HG03066 (cell line): ENCODE data around the gene RFC4.

ENCODE experiments used
- ATAC-seq: cut with Tn5 transposase; IDR thresholded peaks from one replicate; pipeline ENCODE4 v1.9.1; 2021; ENCODE audit warnings: low read depth; ENCODE audit not compliant: unreplicated experiment

Gene RFC4

DNA sequence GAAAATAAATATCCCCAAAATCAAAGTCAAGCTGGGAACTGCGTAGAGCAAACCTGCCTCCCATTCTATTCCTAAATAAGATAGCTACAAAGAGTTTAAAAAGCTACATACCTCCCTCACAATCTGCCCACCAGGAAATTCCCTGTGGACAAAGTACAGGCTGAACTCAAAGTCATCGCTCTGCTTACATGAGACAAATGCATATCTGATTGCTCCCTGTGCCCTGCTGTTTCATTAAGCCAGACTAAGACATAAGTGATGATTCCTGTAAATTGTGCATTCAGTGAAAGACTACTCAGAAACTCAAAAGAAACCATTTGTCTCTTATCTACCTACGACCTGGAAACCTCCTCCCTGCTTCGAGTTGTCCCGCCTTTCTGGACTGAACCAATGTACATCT, 51.4 kb downstream of the RFC4 start:
- no peak for ATAC-seq

DNA sequence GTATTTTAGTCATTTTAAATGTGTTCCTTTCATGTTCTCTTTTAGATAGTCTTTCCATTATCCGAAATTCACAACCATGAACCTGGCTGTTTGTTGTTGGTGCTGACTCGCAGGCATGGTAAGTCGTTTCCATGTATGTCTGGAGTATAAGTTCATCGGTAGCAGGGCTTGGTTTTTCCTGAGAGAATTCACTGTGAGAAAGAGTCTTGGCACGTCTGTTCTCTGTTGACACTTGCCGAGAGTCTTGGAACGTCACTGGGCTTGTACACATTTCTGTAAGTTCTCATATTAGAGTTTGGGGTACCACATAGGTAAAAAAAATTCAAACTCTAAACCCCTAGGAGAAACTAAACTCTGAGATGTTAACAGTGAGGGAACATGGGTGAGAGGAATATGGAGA, 52.3 kb downstream of the RFC4 start:
- no peak for ATAC-seq

DNA sequence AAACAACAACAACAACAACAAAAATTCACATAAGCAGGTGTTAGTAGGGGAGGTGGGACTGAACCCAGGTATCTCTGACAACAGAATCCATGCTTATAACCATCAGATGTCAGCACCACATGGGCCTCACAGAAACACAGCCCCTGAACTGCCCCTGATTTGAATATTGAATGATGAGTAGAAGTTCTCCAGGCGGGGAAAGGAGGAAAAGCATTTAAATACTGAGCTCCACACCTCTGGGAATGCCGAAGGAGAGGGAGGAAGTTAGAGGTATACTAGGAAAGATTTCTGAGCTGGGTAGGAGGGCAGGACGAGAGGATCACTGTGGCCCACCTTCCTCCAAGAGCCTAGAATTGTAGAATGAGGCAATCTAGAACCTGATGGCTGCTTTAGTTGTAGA, 54.8 kb downstream of the RFC4 start:
- ATAC-seq, result no peak

DNA sequence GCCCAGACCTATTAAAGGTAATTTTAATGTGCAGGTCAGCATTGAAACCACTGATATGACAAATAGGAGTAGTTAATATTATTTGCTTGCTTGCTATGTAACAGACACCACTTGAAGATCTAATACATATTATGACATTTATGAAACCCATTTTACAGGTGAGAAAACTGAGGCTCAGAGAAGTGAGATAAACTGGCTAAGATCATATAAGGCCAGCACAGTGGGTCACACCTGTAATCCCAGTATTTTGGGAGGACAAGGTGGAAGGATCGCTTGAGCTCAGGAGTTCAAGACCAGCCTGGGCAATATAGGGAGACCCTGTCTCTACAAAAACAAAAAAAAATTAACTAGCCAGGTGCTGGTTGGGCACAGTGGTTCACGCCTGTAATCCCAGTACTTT, 56.0 kb downstream of the RFC4 start:
- ATAC-seq, result no peak

DNA sequence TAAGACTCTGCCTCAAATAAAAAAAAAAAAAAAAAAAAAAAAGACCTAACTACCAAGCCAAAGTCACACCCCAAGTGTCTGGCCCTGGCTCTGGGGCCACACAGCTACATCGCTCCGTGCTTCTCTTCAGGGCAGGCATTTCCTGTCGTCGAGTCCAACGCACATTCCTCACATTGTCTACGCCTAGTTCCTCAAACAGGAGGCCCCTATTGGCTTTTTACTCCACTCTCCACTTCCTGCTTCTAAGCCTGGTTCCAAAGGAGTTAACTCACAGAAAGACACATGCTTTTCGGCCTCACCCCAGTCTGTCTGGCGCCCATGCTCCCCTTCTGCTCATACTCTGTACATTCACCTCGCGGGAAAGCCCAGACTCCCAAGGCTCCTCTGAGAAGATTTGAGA, 60.3 kb downstream of the RFC4 start:
- ATAC-seq, result no peak

- ATAC-seq, result no peak
Measured at GRCh38 chr3:186743666-186744065, 62.6 kb downstream of the RFC4 start.

GRCh38 chr3:186742618-186743380, 63.5 kb downstream of the RFC4 start:
- no peak for ATAC-seq
